ENCODE data around the gene METAP1D. TPM values are rescaled to one million over a fixed set of nuclear protein-coding genes. Genes with fewer than 3 reads are reported as not detected.

The METAP1D gene
- total RNA-seq, 1 donor from 2014 or later = 4.6 TPM

DNA sequence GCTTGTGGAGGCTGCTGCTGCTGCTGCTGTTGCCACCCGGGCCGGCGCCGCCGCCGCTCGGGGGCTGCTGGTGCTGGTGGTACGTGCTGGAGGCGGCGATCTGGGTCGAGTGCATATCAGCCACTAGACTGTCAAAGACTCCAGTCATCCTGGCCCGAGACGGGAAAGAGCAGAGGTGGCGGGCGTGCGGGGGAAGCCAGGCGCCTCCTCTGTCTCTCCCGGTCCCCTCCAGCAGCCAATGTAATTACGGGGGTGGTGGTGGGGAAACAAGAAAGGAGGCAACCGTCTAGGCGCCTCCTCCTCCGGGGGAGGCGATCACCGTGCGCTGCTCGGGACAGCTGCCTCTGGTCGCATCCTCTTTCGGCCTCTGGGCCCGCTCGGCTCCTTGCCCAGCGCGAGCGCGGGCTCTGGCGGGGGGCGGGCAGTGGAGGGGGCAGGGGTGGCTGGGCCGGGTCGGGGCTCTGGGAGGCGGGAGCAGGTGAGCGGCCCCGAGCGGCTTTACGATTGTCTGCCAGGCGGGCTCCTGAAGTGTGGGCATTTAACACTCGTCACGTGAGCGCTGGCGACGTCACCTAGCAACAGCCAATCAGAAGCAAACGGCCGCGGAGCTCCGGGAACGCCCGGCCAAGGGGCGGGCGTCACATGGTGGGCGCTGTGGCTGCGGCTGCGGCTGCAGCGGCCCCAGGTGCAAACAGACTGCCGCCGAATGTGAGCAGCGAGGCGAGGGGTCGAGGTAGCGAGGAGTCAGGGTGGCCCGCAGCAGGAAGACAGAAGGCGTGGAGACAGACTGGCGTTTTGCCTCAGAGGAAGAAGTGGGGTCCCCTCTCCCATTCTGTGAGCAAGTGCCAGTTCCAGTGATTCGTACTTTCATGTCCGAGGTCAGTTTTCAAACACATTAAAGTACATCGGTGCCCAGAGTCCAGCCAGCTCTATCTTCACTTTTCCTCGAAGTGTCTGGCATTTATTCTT, 102.9 kb downstream of the METAP1D start, which contains the start of gene DLX2:
DLX2 (minus strand) TSS at position 510 of the 969 bp plus-strand sequence; CDS start at position 148, 362 bp downstream.
- H3K36me3 Mint-ChIP-seq (ENCODE audit: low read depth) = peaks cover 7% of the 10 kb centered on the region
- H3K27me3 Mint-ChIP-seq (ENCODE audit: low read depth) = no peaks in the 10 kb centered on the region
- peaks cover 45% of the 10 kb centered on the region for H3K4me1 Mint-ChIP-seq (ENCODE audit: low read depth)
- no peaks in the 10 kb centered on the region for H3K9me3 Mint-ChIP-seq (ENCODE audit: low read depth)
- H3K27ac Mint-ChIP-seq (ENCODE audit: unreplicated experiment) = peak within 1 kb of the TSS; percentile 94
- H3K4me3 Mint-ChIP-seq (ENCODE audit: unreplicated experiment) = peak within 1 kb of the TSS; percentile 91
- no peak for TF ChIP-seq CTCF (IDR thresholded peaks at IDR 0.05)
- DNase-seq (ENCODE audit: low spot score) = no peak

- DNase-seq (ENCODE audit: low spot score) = no peak
- peak; percentile 97 for TF ChIP-seq CTCF (IDR thresholded peaks at IDR 0.05)
- peak overlapping the region; percentile 91 for H3K4me3 Mint-ChIP-seq (ENCODE audit: unreplicated experiment)
- H3K4me1 Mint-ChIP-seq (ENCODE audit: low read depth) = peaks cover 38% of the 10 kb centered on the region
- H3K36me3 Mint-ChIP-seq (ENCODE audit: low read depth) = peaks cover 4% of the 10 kb centered on the region
- peak overlapping the region; percentile 94 for H3K27ac Mint-ChIP-seq (ENCODE audit: unreplicated experiment)
- H3K27me3 Mint-ChIP-seq (ENCODE audit: low read depth) = no peaks in the 10 kb centered on the region
- no peaks in the 10 kb centered on the region for H3K9me3 Mint-ChIP-seq (ENCODE audit: low read depth)
Observed at GRCh38 chr2:172103471-172104272, 103.9 kb downstream of the METAP1D start.

DNA sequence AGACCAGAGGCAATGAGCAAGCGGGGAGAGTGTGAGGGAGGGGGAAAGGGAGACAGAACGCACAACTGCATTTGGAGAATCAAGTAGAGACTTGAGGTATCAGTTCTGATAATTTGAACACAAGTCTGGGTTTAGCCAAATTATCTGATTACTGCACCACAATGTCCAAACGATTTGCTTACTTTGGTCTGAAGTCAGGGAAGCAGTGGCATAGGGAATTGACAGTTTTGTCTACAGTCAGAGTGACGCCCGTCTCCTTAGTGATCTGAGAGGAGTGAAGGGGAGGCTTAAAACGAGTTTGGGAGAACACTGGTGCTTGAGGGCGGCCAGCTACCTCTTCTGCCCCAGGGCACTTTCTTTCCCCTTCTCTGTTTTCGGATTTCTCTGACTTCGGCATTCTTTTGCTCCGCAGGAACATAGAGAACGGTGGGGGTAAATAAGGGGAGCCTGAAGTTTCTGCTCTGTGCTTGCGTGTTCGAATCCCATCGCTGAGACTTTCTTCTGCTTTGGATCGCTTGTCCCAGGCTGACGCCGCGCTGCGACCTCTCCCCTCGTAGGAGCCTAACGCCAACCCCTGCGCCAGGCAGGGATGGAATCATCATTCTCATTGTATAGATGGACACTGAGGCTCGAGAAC, 105.8 kb downstream of the METAP1D start:
- H3K36me3 Mint-ChIP-seq (ENCODE audit: low read depth) = peaks cover 3% of the 10 kb centered on the region
- no peak for TF ChIP-seq CTCF (IDR thresholded peaks at IDR 0.05)
- H3K27me3 Mint-ChIP-seq (ENCODE audit: low read depth) = no peaks in the 10 kb centered on the region
- peak overlapping the region; percentile 73 for H3K4me3 Mint-ChIP-seq (ENCODE audit: unreplicated experiment)
- no peak for DNase-seq (ENCODE audit: low spot score)
- no peaks in the 10 kb centered on the region for H3K9me3 Mint-ChIP-seq (ENCODE audit: low read depth)
- H3K27ac Mint-ChIP-seq (ENCODE audit: unreplicated experiment) = no peak overlapping the region
- H3K4me1 Mint-ChIP-seq (ENCODE audit: low read depth) = peaks cover 25% of the 10 kb centered on the region

DNA sequence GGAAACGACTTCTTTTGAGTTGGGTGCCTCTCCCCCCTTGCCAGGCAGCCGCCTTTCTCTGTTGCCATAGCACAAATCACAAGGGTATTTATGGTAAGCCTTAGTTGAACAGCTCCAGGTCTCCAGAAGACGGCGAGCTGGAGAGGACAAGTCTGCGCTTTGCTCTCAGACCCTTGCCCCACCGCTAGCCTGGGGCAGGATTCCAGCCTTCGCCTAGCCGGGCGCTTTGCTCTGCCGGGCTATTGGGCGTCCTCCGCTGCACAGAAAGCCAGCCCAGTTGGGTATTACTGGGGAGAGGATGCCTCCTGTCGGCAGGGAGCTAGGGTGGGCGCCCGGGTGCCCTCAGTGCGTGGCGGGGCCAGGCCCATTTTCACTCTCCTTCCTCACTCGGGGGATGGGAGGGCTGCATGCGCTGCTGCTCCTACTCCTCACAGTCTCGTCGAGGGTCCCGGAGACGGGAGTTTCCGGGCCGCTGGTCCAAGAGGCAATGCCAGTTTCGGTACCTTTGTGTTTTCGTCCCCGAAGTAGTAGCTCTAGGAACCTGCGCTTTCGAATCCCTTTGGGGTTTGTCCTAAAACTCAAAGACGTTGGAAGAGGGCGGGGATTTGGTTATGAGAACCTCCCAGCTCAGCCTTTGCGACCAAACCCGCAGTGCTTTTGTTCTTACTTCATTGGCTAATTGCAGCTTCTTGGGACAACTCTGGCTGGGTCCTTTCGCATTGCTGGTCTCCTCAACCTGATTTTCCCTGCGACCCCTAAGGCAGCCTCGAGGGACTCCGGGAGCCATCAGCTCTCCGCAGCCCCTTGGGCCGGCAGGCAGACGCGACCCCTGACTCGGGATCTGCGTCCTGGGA, 106.6 kb downstream of the METAP1D start:
- no peak for DNase-seq (ENCODE audit: low spot score)
- peak; percentile 84 for TF ChIP-seq CTCF (IDR thresholded peaks at IDR 0.05)
- H3K9me3 Mint-ChIP-seq (ENCODE audit: low read depth) = no peaks in the 10 kb centered on the region
- peaks cover 20% of the 10 kb centered on the region for H3K4me1 Mint-ChIP-seq (ENCODE audit: low read depth)
- H3K27me3 Mint-ChIP-seq (ENCODE audit: low read depth) = no peaks in the 10 kb centered on the region
- H3K27ac Mint-ChIP-seq (ENCODE audit: unreplicated experiment) = no peak overlapping the region
- H3K4me3 Mint-ChIP-seq (ENCODE audit: unreplicated experiment) = peak overlapping the region; percentile 73
- H3K36me3 Mint-ChIP-seq (ENCODE audit: low read depth) = no peaks in the 10 kb centered on the region
